KMS-11 (cell line): ENCODE results near the gene TDRD3.
"Not testable (repeated sequence)": the region's sequence is repeated elsewhere in the genome, so short reads cannot be mapped to it uniquely, and the experiment has no call there.

ENCODE experiments used
- H2AFZ ChIP-seq: fragments of 200-600 bp; sonication (generic); 2 replicates; pipeline ENCODE4 v1.6.1; 2016; ENCODE audit warnings: antibody characterized with exemption, mixed run types, low read depth
- H3K27ac ChIP-seq: fragments of 200-600 bp; sonication (generic); 2 replicates; pipeline ENCODE4 v1.6.1; 2016; ENCODE audit warnings: mild to moderate bottlenecking, mixed run types
- H3K27me3 ChIP-seq: fragments of 200-600 bp; sonication (generic); 2 replicates; pipeline ENCODE4 v1.6.1; 2017; ENCODE audit warnings: mild to moderate bottlenecking, low read depth, mixed run types, moderate library complexity; ENCODE audit not compliant: insufficient read depth
- H3K36me3 ChIP-seq: fragments of 200-600 bp; sonication (generic); 2 replicates; pipeline ENCODE4 v1.6.1; 2017; ENCODE audit warnings: mild to moderate bottlenecking, mixed run types; ENCODE audit not compliant: insufficient read depth
- H3K4me1 ChIP-seq: fragments of 200-600 bp; sonication (generic); 2 replicates; pipeline ENCODE4 v1.6.1; 2016; ENCODE audit warnings: mild to moderate bottlenecking, low read depth, mixed run types; ENCODE audit not compliant: poor library complexity, severe bottlenecking
- H3K4me2 ChIP-seq: fragments of 200-600 bp; sonication (generic); 2 replicates; pipeline ENCODE4 v1.7.0; 2016; ENCODE audit warnings: mild to moderate bottlenecking, mixed run types
- H3K4me3 ChIP-seq: fragments of 200-600 bp; sonication (generic); IDR thresholded peaks from 2 replicates; pipeline ENCODE4 v1.6.1; 2017; ENCODE audit warnings: low read depth, low read length, mixed read lengths; ENCODE audit not compliant: insufficient read depth
- H3K79me2 ChIP-seq: fragments of 200-600 bp; sonication (generic); 2 replicates; pipeline ENCODE4 v1.6.1; 2016; ENCODE audit warnings: low read depth, mixed run types; ENCODE audit not compliant: insufficient read depth
- H3K9ac ChIP-seq: fragments of 200-600 bp; sonication (generic); 2 replicates; pipeline ENCODE4 v1.6.1; 2016; ENCODE audit warnings: mild to moderate bottlenecking, mixed run types
- H4K20me1 ChIP-seq: fragments of 200-600 bp; sonication (generic); 2 replicates; pipeline ENCODE4 v1.6.1; 2016; ENCODE audit warnings: mild to moderate bottlenecking, mixed run types; ENCODE audit not compliant: insufficient read depth
- TF ChIP-seq, protein P1 (sequence below): fragments of 200-600 bp; sonication (generic); conservative IDR thresholded peaks from 2 replicates; pipeline ENCODE4 v1.6.1; 2017; ENCODE audit warnings: low read depth, mild to moderate bottlenecking, antibody characterized with exemption, low read length, moderate library complexity, mixed read lengths

Gene TDRD3

DNA sequence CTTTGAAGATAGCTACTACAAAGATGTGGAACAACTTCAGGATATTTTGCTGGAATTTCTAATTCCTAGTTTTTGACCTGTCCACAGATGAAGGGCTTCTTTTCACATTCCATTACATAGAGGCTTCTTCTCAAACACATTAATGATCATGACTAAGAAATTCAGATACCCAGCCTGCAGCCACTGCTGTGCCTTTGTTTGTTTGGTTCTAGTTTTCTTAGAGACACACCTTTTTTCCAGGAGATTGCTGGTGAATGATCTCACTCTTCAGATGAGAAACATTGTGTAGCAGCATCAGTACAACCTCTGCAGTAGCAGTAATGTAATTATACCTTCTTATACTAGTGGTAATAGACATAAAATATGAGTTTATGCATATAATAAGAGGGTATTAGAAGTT is 5.0 kb downstream of the TDRD3 start:
- no peaks in the 10 kb centered on the region for H3K36me3 ChIP-seq
- TF ChIP-seq, protein P1, sequence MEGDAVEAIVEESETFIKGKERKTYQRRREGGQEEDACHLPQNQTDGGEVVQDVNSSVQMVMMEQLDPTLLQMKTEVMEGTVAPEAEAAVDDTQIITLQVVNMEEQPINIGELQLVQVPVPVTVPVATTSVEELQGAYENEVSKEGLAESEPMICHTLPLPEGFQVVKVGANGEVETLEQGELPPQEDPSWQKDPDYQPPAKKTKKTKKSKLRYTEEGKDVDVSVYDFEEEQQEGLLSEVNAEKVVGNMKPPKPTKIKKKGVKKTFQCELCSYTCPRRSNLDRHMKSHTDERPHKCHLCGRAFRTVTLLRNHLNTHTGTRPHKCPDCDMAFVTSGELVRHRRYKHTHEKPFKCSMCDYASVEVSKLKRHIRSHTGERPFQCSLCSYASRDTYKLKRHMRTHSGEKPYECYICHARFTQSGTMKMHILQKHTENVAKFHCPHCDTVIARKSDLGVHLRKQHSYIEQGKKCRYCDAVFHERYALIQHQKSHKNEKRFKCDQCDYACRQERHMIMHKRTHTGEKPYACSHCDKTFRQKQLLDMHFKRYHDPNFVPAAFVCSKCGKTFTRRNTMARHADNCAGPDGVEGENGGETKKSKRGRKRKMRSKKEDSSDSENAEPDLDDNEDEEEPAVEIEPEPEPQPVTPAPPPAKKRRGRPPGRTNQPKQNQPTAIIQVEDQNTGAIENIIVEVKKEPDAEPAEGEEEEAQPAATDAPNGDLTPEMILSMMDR, result no peak
- no peak overlapping the region for H3K4me3 ChIP-seq
- no peaks in the 10 kb centered on the region for H4K20me1 ChIP-seq
- H3K27ac ChIP-seq, result no peak overlapping the region
- H3K4me2 ChIP-seq, result 0 out of 2 replicates have a peak overlapping the region, but pooled peaks have one; percentile 15
- peaks cover 19% of the 10 kb centered on the region for H3K79me2 ChIP-seq
- no peak overlapping the region for H3K9ac ChIP-seq
- peaks cover 24% of the 10 kb centered on the region for H3K4me1 ChIP-seq
- no peaks in the 10 kb centered on the region for H3K27me3 ChIP-seq
- H2AFZ ChIP-seq, result no peak overlapping the region

DNA sequence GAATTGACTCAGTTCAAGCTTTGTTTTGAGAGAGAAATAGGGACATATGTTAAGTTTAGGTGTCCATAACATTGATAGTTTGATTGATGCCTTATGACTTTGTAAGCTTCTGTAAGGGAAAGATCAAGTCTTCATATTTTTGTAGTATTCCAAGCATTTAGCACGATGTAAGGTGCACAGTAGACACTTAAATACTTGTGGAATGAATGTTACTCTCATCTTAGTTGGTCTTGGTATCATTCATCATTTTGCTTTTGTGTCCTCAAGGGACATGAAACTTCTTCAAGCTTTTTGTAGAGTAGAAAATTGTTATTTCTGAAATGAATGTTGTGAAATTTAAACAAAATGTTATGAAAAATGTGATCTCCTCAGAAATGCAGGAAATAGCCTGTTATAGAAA is 10.1 kb downstream of the TDRD3 start:
- Histone ChIP-seq H3K4me3 (no peak overlapping the region), H4K20me1 (no peaks in the 10 kb centered on the region), H3K9ac (no peak overlapping the region), H3K36me3 (no peaks in the 10 kb centered on the region), H2AFZ (no peak overlapping the region), H3K4me2 (no peak overlapping the region), H3K27me3 (no peaks in the 10 kb centered on the region), H3K27ac (no peak overlapping the region), H3K79me2 (no peaks in the 10 kb centered on the region), H3K4me1 (peaks cover 11% of the 10 kb centered on the region)
- TF ChIP-seq, protein P1, result no peak

DNA sequence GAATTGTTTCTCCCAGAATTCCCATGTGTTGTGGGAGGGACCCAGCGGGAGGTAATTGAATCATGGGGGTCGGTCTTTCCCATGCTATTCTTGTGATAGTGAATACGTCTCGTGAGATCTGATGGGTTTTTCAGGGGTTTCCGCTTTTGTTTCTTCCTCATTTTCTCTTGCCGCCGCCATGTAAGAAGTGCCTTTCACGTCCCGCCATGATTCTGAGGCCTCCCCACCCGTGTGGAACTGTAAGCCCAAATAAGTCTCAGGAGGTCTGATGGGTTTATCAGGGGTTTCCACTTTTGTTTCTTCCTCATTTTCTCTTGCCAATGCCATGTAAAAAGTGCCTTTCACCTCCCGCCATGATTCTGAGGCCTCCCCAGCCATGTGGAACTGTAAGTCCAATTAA is 10.8 kb downstream of the TDRD3 start:
- not testable (repeated sequence) for H3K4me1 ChIP-seq, H3K4me2 ChIP-seq, H4K20me1 ChIP-seq, H3K79me2 ChIP-seq, H3K36me3 ChIP-seq, H3K27me3 ChIP-seq, H3K9ac ChIP-seq, H3K27ac ChIP-seq, H2AFZ ChIP-seq, H3K4me3 ChIP-seq

DNA sequence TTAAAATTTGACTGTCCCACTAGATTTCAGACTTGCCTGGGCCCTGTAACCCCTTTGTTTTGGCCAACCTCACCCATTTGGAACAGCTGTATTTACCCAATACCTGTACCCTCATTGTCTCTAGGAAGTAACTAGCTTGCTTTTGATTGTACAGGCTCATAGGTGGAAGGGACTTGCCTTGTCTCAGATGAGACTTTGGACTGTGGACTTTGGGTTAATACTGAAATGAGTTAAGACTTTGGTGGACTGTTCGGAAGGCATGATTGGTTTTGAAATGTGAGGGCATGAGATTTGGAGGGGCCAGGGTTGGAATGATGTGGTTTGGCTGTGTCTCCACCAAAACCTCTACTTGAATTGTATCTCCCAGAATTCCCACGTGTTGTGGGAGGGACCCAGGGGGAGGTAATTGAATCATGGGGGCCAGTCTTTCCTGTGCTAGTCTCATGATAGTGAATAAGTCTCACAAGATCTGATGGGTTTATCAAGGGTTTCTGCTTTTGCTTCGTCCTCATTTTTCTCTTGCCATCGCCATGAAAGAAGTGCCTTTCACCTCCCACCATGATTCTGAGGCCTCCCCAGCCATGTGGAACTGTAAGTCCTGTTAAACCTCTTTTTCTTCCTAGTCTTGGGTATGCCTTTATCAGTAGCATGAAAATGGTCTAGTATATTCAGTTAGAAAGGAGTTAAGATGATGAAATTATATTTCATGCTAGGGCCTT is 12.7 kb downstream of the TDRD3 start:
- not testable (repeated sequence) for H4K20me1 ChIP-seq, H3K4me2 ChIP-seq, H3K4me1 ChIP-seq, H3K27me3 ChIP-seq, H3K27ac ChIP-seq, H3K9ac ChIP-seq, H3K4me3 ChIP-seq, H2AFZ ChIP-seq, H3K36me3 ChIP-seq, H3K79me2 ChIP-seq

DNA sequence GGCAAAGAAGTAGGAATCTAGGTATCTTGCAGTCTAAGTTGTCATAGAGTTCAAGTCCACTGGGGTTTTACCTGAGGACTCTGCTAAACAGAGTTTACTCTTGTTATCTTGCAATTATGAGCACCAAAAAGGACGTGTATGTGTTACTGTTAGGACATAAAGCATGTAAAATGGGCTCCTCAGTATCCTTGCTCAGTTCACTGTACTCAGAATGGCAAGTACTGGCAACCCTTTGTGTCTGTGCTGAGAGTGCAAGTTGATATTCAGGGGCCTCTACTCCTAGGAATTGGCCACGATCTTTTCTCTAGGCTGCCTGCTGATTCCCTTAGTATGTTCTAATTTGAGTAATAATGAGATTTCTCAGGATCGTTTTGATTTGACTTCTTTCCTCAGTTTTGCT is 13.3 kb downstream of the TDRD3 start:
- no peak overlapping the region for H2AFZ ChIP-seq
- no peak overlapping the region for H3K4me2 ChIP-seq
- H4K20me1 ChIP-seq, result no peaks in the 10 kb centered on the region
- H3K4me1 ChIP-seq, result no peaks in the 10 kb centered on the region
- no peaks in the 10 kb centered on the region for H3K36me3 ChIP-seq
- no peaks in the 10 kb centered on the region for H3K79me2 ChIP-seq
- no peak overlapping the region for H3K4me3 ChIP-seq
- H3K27ac ChIP-seq, result no peak overlapping the region
- TF ChIP-seq, protein P1, result no peak
- no peaks in the 10 kb centered on the region for H3K27me3 ChIP-seq
- no peak overlapping the region for H3K9ac ChIP-seq
